NCI-H128 (cell line): ENCODE measurements around the gene KCNT1.

Experiments
- DNase-seq: peaks from one replicate; lab custom pipeline; 2025; ENCODE audit not compliant: unreplicated experiment; lab: John Stamatoyannopoulos, UW

KCNT1 gene

GRCh38 chr9:135698767-135699166, 3.2 kb upstream of the KCNT1 start:
- DNase-seq = no peak

DNA sequence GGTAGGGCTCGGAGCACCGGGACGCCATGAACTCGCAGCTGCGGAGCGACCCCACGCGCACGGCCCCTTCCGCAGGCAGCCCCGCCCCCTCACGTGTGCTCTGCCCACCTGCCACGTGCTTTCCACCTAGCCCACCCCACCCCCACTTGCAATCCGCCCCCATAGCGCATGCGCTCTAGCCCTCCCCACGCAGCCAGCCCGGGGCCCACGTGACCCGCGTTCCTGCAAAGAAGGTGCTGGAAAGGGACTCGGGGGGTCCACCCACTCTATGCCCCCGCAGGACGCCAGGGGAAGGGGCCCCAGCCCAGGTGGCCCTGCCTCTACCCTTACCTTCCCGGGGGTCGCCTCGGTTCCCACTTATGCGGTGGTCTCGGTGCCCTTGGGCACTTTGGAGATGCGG, 2.5 kb upstream of the KCNT1 start, which contains the start of gene SOHLH1:
TSS of gene SOHLH1 (minus strand) at position 42 of the 400 bp plus-strand sequence. CDS start at position 28, 14 bp downstream.
- no peak for DNase-seq

- no peak for DNase-seq
These were observed 1.5 kb upstream of the KCNT1 start for GRCh38 chr9:135700525-135700924.

DNA sequence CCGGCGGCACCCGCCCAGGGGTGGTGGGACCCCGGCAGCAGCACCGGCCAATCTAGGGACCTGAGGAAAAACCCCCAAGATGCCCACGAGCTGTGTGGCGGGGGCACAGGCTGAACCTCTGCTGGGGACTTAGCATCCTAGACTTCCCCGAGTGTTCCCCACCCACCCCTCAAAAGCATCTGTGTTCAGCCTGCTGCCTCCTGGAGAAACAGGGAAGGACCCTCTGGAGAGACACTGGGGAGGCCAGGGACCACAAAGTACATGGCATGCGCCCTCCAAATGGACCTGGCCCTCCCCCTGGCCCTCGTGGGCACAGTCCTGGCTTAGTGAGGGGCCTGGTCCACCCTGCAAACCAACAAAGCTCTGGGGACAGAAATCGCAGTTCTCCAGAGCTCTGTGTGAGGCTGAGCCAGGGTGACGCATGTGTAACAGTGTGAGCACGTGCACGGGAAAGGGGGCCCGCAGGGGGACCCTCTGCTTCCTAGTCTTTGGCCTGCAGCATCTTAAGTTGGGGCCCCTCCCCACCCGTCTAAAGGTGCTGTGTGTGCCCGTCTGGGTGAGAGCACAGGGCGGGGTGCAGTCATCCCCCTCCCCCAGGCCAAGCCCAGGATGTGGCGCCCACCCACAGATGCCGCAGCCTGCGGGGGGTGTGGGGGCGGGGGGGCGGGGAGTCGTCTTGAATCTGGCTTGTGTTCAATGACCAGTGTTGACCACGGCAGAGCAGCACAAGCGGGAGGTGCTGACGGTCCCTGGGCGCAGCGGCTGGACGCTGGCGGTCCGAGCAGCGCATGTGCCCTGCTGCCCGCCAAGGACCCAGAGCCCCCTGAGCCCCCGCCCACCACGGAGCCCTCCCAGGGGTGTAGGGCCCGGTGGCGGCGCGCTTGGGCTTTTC, 672 bp upstream of the KCNT1 start:
- no peak for DNase-seq

- DNase-seq = no peak
These were observed 1.7 kb downstream of the KCNT1 start for GRCh38 chr9:135703726-135704125.

GRCh38 chr9:135704483-135704882, 2.5 kb downstream of the KCNT1 start:
- no peak for DNase-seq

- DNase-seq = no peak
These were observed 3.4 kb downstream of the KCNT1 start for GRCh38 chr9:135705376-135705775.

DNA sequence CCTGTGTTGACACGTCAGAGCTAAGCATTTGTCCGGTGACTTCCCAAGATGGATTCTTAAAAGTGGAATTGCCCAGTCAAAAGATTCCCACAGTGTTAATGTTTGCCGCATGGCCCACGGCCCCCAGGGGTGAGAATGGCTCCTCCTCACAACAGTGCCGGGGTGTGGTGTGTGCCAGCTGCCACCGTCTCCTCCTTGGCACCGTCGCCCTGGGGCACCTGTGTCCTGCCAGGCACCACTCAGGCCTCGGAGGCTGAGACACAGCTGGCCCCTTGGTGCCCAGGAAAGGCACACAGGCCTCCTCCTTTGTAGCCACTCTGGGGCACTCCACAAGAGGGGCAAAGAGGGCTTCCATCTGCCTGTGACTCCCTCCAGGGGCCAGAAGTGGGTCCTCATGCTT, 4.3 kb downstream of the KCNT1 start:
- DNase-seq = no peak

- no peak for DNase-seq
These were observed 5.5 kb downstream of the KCNT1 start for GRCh38 chr9:135707252-135708138.

DNA sequence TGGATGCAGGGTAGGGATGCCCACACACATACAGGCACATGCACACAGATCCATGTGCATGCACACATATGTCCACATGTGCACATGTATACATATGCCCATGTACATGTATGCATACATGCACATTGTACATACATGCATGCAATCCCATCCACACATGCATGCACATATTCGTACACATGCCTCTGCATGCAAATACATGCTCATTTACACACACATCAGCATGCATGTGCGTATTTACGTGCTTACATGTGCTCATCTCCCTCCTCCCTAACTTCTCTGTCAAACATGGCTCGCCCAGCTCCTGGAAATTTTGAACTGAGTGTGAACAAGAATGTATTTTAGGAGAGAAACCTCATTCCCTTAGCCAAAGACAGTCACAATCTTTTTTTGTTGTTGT, 6.2 kb downstream of the KCNT1 start:
- no peak for DNase-seq

DNA sequence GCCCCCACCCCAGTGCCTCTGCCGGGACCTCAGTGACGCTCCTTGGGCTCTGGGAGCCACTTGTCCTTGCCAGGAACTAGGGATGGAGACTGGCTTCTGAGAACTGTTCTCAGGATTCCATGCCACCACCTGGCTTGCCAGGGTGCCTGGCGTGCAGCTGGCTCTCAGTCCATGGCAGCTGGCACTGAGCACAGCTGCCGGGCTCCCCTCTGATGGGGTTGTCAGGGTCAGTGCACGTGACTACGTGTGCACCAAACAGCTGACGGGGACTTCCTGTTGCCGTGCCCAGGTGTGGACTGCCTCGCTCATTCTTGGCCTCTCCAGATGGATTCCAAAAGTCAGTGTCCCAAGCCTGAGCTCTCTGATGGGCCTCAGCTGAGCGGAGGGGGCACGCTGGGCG, 9.4 kb downstream of the KCNT1 start:
- DNase-seq = no peak

DNA sequence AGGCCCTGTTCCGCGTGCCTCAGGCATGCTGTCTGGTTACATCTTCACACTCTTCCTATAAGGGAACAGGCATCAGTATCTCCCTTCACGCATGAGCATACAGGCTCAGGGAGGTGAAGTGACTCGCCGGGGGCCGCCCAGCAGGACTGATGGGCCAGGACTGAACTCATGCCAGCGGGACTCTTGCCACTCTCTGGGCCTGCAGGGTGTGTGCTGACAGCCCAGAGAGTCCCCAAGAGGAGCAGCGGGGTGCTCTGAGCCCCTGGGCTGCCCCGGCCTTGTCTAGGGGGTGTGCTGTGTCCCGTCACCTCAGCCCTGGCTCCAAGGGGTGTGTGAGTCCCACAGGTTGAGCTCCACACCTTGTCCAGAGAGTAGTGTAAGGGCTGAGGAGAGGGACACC, 9.9 kb downstream of the KCNT1 start:
- no peak for DNase-seq

DNA sequence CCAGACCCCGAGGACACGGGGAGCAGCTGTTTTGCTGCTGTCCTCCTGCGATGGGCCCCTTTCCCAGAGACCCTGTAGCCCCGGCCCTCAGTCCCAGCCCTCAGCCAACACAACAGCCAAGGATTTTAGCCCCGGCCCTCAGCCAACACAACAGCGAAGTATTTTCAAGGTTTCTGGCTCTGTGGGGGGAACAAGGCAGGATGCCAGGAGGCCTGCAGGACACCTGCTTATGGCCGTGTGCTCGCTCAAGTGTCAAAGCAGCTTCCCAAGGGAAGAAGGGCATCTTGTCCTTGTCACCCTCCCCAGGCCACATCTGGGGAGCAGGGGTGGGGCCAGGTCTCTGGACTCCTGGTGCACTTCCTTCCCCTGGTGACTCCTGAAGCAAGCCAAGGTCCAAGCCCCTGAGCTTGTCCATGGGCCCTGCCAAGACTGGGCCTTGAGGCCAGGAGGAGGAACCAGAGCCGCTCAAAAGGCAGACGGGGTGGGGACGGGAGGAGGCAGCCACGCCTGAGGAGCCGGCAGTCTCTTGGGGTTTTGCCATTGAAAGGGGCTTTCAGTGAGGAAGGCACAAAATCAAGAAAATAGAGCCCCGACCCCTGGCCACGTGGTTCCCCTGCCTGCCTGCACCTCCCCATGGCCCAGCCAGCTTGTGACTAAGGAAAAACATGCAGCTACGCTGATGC, 10.8 kb downstream of the KCNT1 start:
- no peak for DNase-seq

GRCh38 chr9:135714242-135715055, 12.5 kb downstream of the KCNT1 start:
- DNase-seq = no peak

- DNase-seq = no peak
These were observed 13.1 kb downstream of the KCNT1 start for GRCh38 chr9:135715056-135715595.

GRCh38 chr9:135716045-135716444, 14.1 kb downstream of the KCNT1 start:
- DNase-seq = no peak

- no peak for DNase-seq
These were observed 15.4 kb downstream of the KCNT1 start for GRCh38 chr9:135717410-135717809.

- no peak for DNase-seq
These were observed 16.6 kb downstream of the KCNT1 start for GRCh38 chr9:135718616-135719015.

- DNase-seq = no peak
These were observed 17.5 kb downstream of the KCNT1 start for GRCh38 chr9:135719472-135719871.

- DNase-seq = no peak
These were observed 20.4 kb downstream of the KCNT1 start for GRCh38 chr9:135722365-135722764.
